SK-N-SH treated with all-trans-retinoic acid at 6 μM for 48 hours (cell line): ENCODE data around the gene BOD1L1.

ENCODE experiments used
- ARNTL ChIP-seq: fragments of 450-650 bp; formaldehyde crosslinking; IDR thresholded peaks from 2 replicates; pipeline ENCODE4 v1.5.0; 2020; ENCODE audit warnings: low read depth, mild to moderate bottlenecking, moderate library complexity, borderline replicate concordance
- BACH2 ChIP-seq: fragments of 250-450 bp; sonication (Bioruptor Pico); IDR thresholded peaks from 2 replicates; pipeline ENCODE4 v1.9.0; 2021; ENCODE audit warnings: mild to moderate bottlenecking, borderline replicate concordance
- CREB5 ChIP-seq: fragments of 250-450 bp; sonication (Bioruptor Pico); IDR thresholded peaks from 2 replicates; pipeline ENCODE4 v1.5.1; 2020; ENCODE audit warnings: low read depth, mild to moderate bottlenecking, moderate library complexity
- CSDC2 ChIP-seq: fragments of 250-450 bp; sonication (Bioruptor Pico); IDR thresholded peaks from 2 replicates; pipeline ENCODE4 v1.5.0; 2020; ENCODE audit warnings: mild to moderate bottlenecking, moderate library complexity
- ESRRG ChIP-seq: fragments of 250-450 bp; sonication (Bioruptor Pico); IDR thresholded peaks from 2 replicates; pipeline ENCODE4 v1.6.1; 2021; ENCODE audit warnings: mild to moderate bottlenecking
- GLIS3 ChIP-seq: fragments of 250-450 bp; sonication (Bioruptor Pico); IDR thresholded peaks from 2 replicates; pipeline ENCODE4 v1.5.0; 2020; ENCODE audit warnings: mild to moderate bottlenecking, moderate library complexity
- OSR1 ChIP-seq: fragments of 250-450 bp; sonication (Bioruptor Pico); IDR thresholded peaks from 2 replicates; pipeline ENCODE4 v1.8.0; 2022; ENCODE audit warnings: moderate library complexity, mild to moderate bottlenecking, inconsistent platforms
- PATZ1 ChIP-seq: fragments of 250-450 bp; sonication (Bioruptor Pico); IDR thresholded peaks from 2 replicates; pipeline ENCODE4 v1.8.0; 2020; ENCODE audit warnings: mild to moderate bottlenecking, moderate library complexity, borderline replicate concordance
- RARB ChIP-seq: fragments of 250-450 bp; sonication (Bioruptor Pico); IDR thresholded peaks from 2 replicates; pipeline ENCODE4 v1.8.0; 2021; ENCODE audit warnings: mild to moderate bottlenecking, moderate library complexity
- TCF4 ChIP-seq: fragments of 250-450 bp; sonication (Bioruptor Pico); IDR thresholded peaks from 2 replicates; pipeline ENCODE4 v1.8.0; 2021; ENCODE audit warnings: mild to moderate bottlenecking, moderate library complexity, borderline replicate concordance
- ZFP3 ChIP-seq: fragments of 250-450 bp; sonication (Bioruptor Pico); IDR thresholded peaks from 2 replicates; pipeline ENCODE4 v1.5.0; 2020; ENCODE audit warnings: mild to moderate bottlenecking, moderate library complexity
- ZNF565 ChIP-seq: fragments of 450-650 bp; formaldehyde crosslinking; conservative IDR thresholded peaks from 2 replicates; pipeline ENCODE4 v1.5.0; 2020; ENCODE audit warnings: low read depth, mild to moderate bottlenecking, moderate library complexity
- ZNF70 ChIP-seq: fragments of 450-650 bp; formaldehyde crosslinking; IDR thresholded peaks from 2 replicates; pipeline ENCODE4 v1.5.0; 2020; ENCODE audit warnings: mild to moderate bottlenecking, moderate library complexity
- ZNF8 ChIP-seq: fragments of 450-650 bp; formaldehyde crosslinking; IDR thresholded peaks from 2 replicates; pipeline ENCODE4 v1.5.0; 2020; ENCODE audit warnings: mild to moderate bottlenecking, moderate library complexity

GRCh38 chr4:13547485-13548041 lies 80.0 kb downstream of the BOD1L1 start:
- TF ChIP-seq BACH2 (CRISPR knock-in tag) (no peak), ESRRG (CRISPR knock-in tag) (no peak), RARB (CRISPR knock-in tag) (no peak), ZNF565 (CRISPR knock-in tag) (no peak), PATZ1 (CRISPR knock-in tag) (no peak), ZNF8 (CRISPR knock-in tag) (no peak), CREB5 (CRISPR knock-in tag) (no peak), ZFP3 (CRISPR knock-in tag) (no peak), TCF4 (CRISPR knock-in tag) (no peak), OSR1 (CRISPR knock-in tag) (no peak), CSDC2 (no peak), ARNTL (no peak), ZNF70 (CRISPR knock-in tag) (no peak), GLIS3 (CRISPR knock-in tag) (no peak)
